SK-N-SH (cell line): Measurements from ENCODE around the gene MPC1. TPM values are rescaled to one million over a fixed set of nuclear protein-coding genes. Genes with fewer than 3 reads are reported as not detected.

Source experiments
- CTCF ChIA-PET: fragments of 300-600, 350-600 bp; formaldehyde crosslinking; extraction: SDS; loops from one replicate; lab custom pipeline; 2021; lab: Yijun Ruan, JAX
- POLR2A ChIA-PET: fragments of 350-600 bp; sonication (Branson Sonifier 250); formaldehyde crosslinking; extraction: SDS; loops from one replicate; lab custom pipeline; 2020; ENCODE audit warnings: antibody characterized with exemption, inconsistent platforms; lab: Yijun Ruan, JAX
- DNase-seq: peaks from one replicate; pipeline ENCODE4 v3.0.0; 2012
- H2AFZ ChIP-seq: fragments of 200-600 bp; sonication (generic); 2 replicates; pipeline ENCODE4 v1.8.1; 2016; ENCODE audit warnings: antibody characterized with exemption, mild to moderate bottlenecking, low read depth
- H3F3A ChIP-seq: fragments of 200-600 bp; sonication (generic); replicated peaks from 2 replicates; pipeline ENCODE3; 2016; ENCODE audit warnings: antibody characterized with exemption, mild to moderate bottlenecking; ENCODE audit not compliant: insufficient read depth
- H3K27ac ChIP-seq, 2 experiments: fragments of 200-500 bp in 1 of 2; fragments of 200-600 bp in 1 of 2; sonication (Bioruptor generic) in 1 of 2; sonication (generic), shearing (Covaris generic) in 1 of 2; 2 replicates each; pipeline versions ENCODE4 v1.5.1 to v1.6.1; 2014 to 2016; ENCODE audit warnings: low read depth in 2 of 2, inconsistent platforms in 1 of 2, low read length in 1 of 2, mild to moderate bottlenecking in 1 of 2, mixed read lengths in 1 of 2
- H3K27me3 ChIP-seq: fragments of 200-600 bp; sonication (generic), shearing (Covaris generic); 2 replicates; pipeline ENCODE4 v1.6.1; 2016; ENCODE audit warnings: mixed run types; ENCODE audit not compliant: insufficient read depth
- H3K36me3 ChIP-seq, 2 experiments: fragments of 200-500 bp in 1 of 2; fragments of 200-600 bp in 1 of 2; sonication (Bioruptor generic) in 1 of 2; sonication (generic) in 1 of 2; replicated peaks in 1 of 2; 2 replicates each; pipeline versions ENCODE3 to v1.5.1; 2014 to 2016; ENCODE audit warnings: low read length in 1 of 2, mild to moderate bottlenecking in 1 of 2; ENCODE audit not compliant: insufficient read depth in 2 of 2, control insufficient read depth in 1 of 2
- H3K4me1 ChIP-seq, 2 experiments: fragments of 200-500 bp in 1 of 2; fragments of 200-600 bp in 1 of 2; sonication (Bioruptor generic) in 1 of 2; sonication (generic), shearing (Covaris generic) in 1 of 2; 2 replicates each; pipeline versions ENCODE4 v1.5.1 to v1.6.1; 2014 to 2016; ENCODE audit warnings: low read depth in 1 of 2, low read length in 1 of 2, mixed run types in 1 of 2; ENCODE audit not compliant: insufficient read depth in 2 of 2, control insufficient read depth in 1 of 2
- H3K4me2 ChIP-seq: fragments of 200-600 bp; sonication (generic), shearing (Covaris generic); 2 replicates; pipeline ENCODE4 v1.6.1; 2017; ENCODE audit warnings: mixed run types
- H3K4me3 ChIP-seq, 2 experiments: fragments of 200-500 bp in 1 of 2; fragments of 200-600 bp in 1 of 2; sonication (Bioruptor generic) in 1 of 2; sonication (generic), shearing (Covaris generic) in 1 of 2; 2 replicates each; pipeline versions ENCODE4 v1.5.1 to v1.8.1; 2014 to 2016; ENCODE audit warnings: low read depth in 2 of 2, inconsistent platforms in 1 of 2, low read length in 1 of 2, mild to moderate bottlenecking in 1 of 2, mixed read lengths in 1 of 2, moderate library complexity in 1 of 2
- H3K79me2 ChIP-seq: fragments of 200-600 bp; sonication (generic); 2 replicates; pipeline ENCODE4 v1.8.1; 2017; ENCODE audit warnings: mild to moderate bottlenecking; ENCODE audit not compliant: insufficient read depth
- H3K9ac ChIP-seq: fragments of 200-600 bp; sonication (generic); 2 replicates; pipeline ENCODE4 v1.6.1; 2017; ENCODE audit warnings: mixed run types
- H3K9me2 ChIP-seq: fragments of 200-600 bp; sonication (generic); 2 replicates; pipeline ENCODE4 v1.6.1; 2017; ENCODE audit warnings: mixed run types
- H3K9me3 ChIP-seq: fragments of 200-600 bp; sonication (generic); 2 replicates; pipeline ENCODE4 v1.6.1; 2017; ENCODE audit warnings: mixed run types, mild to moderate bottlenecking, moderate library complexity
- H4K20me1 ChIP-seq: fragments of 200-600 bp; sonication (generic); 2 replicates; pipeline ENCODE4 v1.6.1; 2017; ENCODE audit warnings: mild to moderate bottlenecking, mixed run types; ENCODE audit not compliant: insufficient read depth
- CHD2 ChIP-seq: fragments of 150-350 bp; IDR thresholded peaks from 2 replicates; pipeline ENCODE4 v1.6.1; 2018; ENCODE audit warnings: low read length; ENCODE audit not compliant: partially characterized antibody
- CTCF ChIP-seq: fragments of 200-600 bp; sonication (generic); IDR thresholded peaks from 2 replicates; pipeline ENCODE4 v1.6.1; 2017; ENCODE audit warnings: antibody characterized with exemption, mild to moderate bottlenecking, moderate library complexity
- EZH2phosphoT487 ChIP-seq: fragments of 200-600 bp; sonication (generic); IDR thresholded peaks from 2 replicates; pipeline ENCODE4 v1.6.1; 2017; ENCODE audit warnings: low read depth, mixed run types, mild to moderate bottlenecking, antibody characterized with exemption, moderate library complexity, borderline replicate concordance
- FOXJ3 ChIP-seq: sonication (generic); formaldehyde crosslinking; IDR thresholded peaks from 2 replicates; pipeline ENCODE4 v1.5.1; 2020; ENCODE audit warnings: mild to moderate bottlenecking, missing genetic modification reagents
- FOXM1 ChIP-seq: IDR thresholded peaks from 2 replicates; pipeline ENCODE4 v1.4.0; 2012; ENCODE audit warnings: low read depth, mild to moderate bottlenecking
- GATA2 ChIP-seq: sonication (generic); formaldehyde crosslinking; IDR thresholded peaks from 2 replicates; pipeline ENCODE4 v1.5.0; 2020; ENCODE audit warnings: mild to moderate bottlenecking, missing genetic modification reagents
- JUND ChIP-seq: IDR thresholded peaks from 2 replicates; pipeline ENCODE4 v1.4.0; 2012
- NFIC ChIP-seq: IDR thresholded peaks from 2 replicates; pipeline ENCODE4 v1.4.0; 2012; ENCODE audit warnings: borderline replicate concordance
- POLR2AphosphoS5 ChIP-seq: IDR thresholded peaks from 2 replicates; pipeline ENCODE4 v1.6.1; 2012; ENCODE audit warnings: low read depth, low read length
- RAD21 ChIP-seq: IDR thresholded peaks from 2 replicates; pipeline ENCODE4 v1.6.1; 2012; ENCODE audit warnings: mild to moderate bottlenecking, low read length
- RCOR1 ChIP-seq: fragments of 150-350 bp; IDR thresholded peaks from 2 replicates; pipeline ENCODE4 v1.6.1; 2017; ENCODE audit warnings: antibody characterized with exemption, low read length
- RFX5 ChIP-seq: IDR thresholded peaks from 2 replicates; pipeline ENCODE4 v1.6.1; 2012; ENCODE audit warnings: mild to moderate bottlenecking, improper control_type of control experiment, low read length
- SIN3A ChIP-seq: IDR thresholded peaks from 2 replicates; pipeline ENCODE4 v1.6.1; 2012; ENCODE audit warnings: low read depth, mild to moderate bottlenecking, low read length, moderate library complexity, borderline replicate concordance
- TAF1 ChIP-seq: IDR thresholded peaks from 2 replicates; pipeline ENCODE4 v1.6.1; 2012; ENCODE audit warnings: low read depth, mild to moderate bottlenecking, low read length, moderate library complexity, borderline replicate concordance
- TCF12 ChIP-seq: IDR thresholded peaks from 2 replicates; pipeline ENCODE4 v1.4.0; 2012
- USF2 ChIP-seq: fragments of 150-350 bp; IDR thresholded peaks from 2 replicates; pipeline ENCODE4 v1.6.1; 2017; ENCODE audit warnings: antibody characterized with exemption, low read length, low read depth, borderline replicate concordance
- YY1 ChIP-seq: IDR thresholded peaks from 2 replicates; pipeline ENCODE4 v1.4.0; 2012; ENCODE audit warnings: low read depth, mild to moderate bottlenecking
- WGBS: methylation state at CpG from one replicate; pipeline ENCODE4 v1.1.6; 2017; ENCODE audit warnings: low lambda C conversion rate; 5-methylcytosine and 5-hydroxymethylcytosine counted together
- polyA plus RNA-seq, 3 experiments: library from polyadenylated mRNA; depleted of rRNA; stranded (reverse); fragments of >200 nt; gene quantifications; 2 replicates each; pipeline ENCODE4 v1.2.3, GENCODE V29; 2012
- TF ChIP-seq, protein P1 (sequence below): IDR thresholded peaks from 2 replicates; pipeline ENCODE4 v1.4.0; 2012; ENCODE audit warnings: low read depth, borderline replicate concordance
- TF ChIP-seq, protein P2 (sequence below): IDR thresholded peaks from 2 replicates; pipeline ENCODE4 v1.4.0; 2012; ENCODE audit warnings: low read depth, borderline replicate concordance

The MPC1 gene
- polyA plus RNA-seq, 1 of the 3 experiments (the other 2 are of a cell fraction), result 13.6 TPM

DNA sequence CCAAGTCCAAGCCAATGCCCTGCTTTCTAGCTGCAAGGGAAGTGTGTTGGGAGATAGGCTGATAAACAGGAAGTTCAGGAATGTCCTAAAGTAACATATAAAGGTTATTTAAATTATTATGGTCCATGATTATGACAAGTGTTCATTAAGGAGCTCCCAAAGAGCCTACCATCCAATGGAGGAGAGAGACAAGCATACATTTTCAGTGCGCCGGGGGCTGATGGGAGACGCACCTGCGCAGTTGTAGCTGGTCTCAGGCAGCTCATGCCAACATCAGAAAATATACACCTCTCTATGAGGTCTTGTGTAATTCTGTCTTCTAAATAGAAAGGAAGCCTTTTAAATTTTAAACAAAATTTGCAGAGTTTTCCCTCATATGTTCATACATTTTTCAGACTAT is 27.8 kb downstream of the MPC1 start:
- WGBS, result 86% methylated on average over 4 of the region's 4 CpGs
- no peaks in the 10 kb centered on the region for H3K9me3 ChIP-seq
- no peaks in the 10 kb centered on the region for H3F3A ChIP-seq
- no peak for DNase-seq
- H4K20me1 ChIP-seq, result no peaks in the 10 kb centered on the region
- no peak overlapping the region for H3K4me3 ChIP-seq
- H2AFZ ChIP-seq, result no peak overlapping the region
- H3K4me2 ChIP-seq, result no peak overlapping the region
- CTCF ChIA-PET, result interaction anchor here (1.1 kb wide), 1 partner anchor 26 kb away, joined by 6 read pairs; no protein-coding TSS in a partner anchor
- H3K9ac ChIP-seq, result no peak overlapping the region
- no peaks in the 10 kb centered on the region; the same call in 1 of the 2 replicates for H3K27me3 ChIP-seq
- no peak for TF ChIP-seq SIN3A
- TF ChIP-seq, protein P1, sequence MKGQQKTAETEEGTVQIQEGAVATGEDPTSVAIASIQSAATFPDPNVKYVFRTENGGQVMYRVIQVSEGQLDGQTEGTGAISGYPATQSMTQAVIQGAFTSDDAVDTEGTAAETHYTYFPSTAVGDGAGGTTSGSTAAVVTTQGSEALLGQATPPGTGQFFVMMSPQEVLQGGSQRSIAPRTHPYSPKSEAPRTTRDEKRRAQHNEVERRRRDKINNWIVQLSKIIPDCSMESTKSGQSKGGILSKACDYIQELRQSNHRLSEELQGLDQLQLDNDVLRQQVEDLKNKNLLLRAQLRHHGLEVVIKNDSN, result no peak
- TF ChIP-seq EZH2phosphoT487, result no peak
- TF ChIP-seq USF2, result no peak
- TF ChIP-seq POLR2AphosphoS5, result no peak
- no peak for TF ChIP-seq CHD2
- no peak for TF ChIP-seq FOXJ3 (CRISPR knock-in tag)
- TF ChIP-seq CTCF, result no peak
- TF ChIP-seq RAD21, result no peak
- TF ChIP-seq RFX5, result no peak
- TF ChIP-seq TCF12, result no peak
- TF ChIP-seq, all 33 proteins: peak for 0
- Histone ChIP-seq H3K9me2 (no peaks in the 10 kb centered on the region), H3K4me1 (no peaks in the 10 kb centered on the region), H3K36me3 (no peaks in the 10 kb centered on the region), H3K79me2 (no peaks in the 10 kb centered on the region), H3K27ac (no peak overlapping the region)
- POLR2A ChIA-PET, result no interaction called here

- Histone ChIP-seq H3K9me2 (no peaks in the 10 kb centered on the region), H3K4me2 (no peak overlapping the region), H3K9me3 (no peaks in the 10 kb centered on the region), H3F3A (no peaks in the 10 kb centered on the region), H3K27ac (no peak overlapping the region), H3K4me1 (no peaks in the 10 kb centered on the region), H3K9ac (no peak overlapping the region), H2AFZ (no peak overlapping the region), H3K4me3 (no peak overlapping the region), H3K36me3 (no peaks in the 10 kb centered on the region), H3K79me2 (no peaks in the 10 kb centered on the region), H3K27me3 (no peaks in the 10 kb centered on the region; the same call in 1 of the 2 replicates), H4K20me1 (no peaks in the 10 kb centered on the region)
- CTCF ChIA-PET, result no interaction called here
- POLR2A ChIA-PET, result no interaction called here
- 33% methylated on average over 4 of the region's 4 CpGs for WGBS
- no peak for DNase-seq
- TF ChIP-seq JUND (no peak), FOXM1 (no peak), EZH2phosphoT487 (no peak), USF2 (no peak), NFIC (no peak), RCOR1 (no peak), POLR2AphosphoS5 (no peak), TAF1 (no peak), GATA2 (CRISPR knock-in tag) (no peak), RAD21 (no peak), RFX5 (no peak), FOXJ3 (CRISPR knock-in tag) (no peak), YY1 (no peak)
- TF ChIP-seq, protein P2, sequence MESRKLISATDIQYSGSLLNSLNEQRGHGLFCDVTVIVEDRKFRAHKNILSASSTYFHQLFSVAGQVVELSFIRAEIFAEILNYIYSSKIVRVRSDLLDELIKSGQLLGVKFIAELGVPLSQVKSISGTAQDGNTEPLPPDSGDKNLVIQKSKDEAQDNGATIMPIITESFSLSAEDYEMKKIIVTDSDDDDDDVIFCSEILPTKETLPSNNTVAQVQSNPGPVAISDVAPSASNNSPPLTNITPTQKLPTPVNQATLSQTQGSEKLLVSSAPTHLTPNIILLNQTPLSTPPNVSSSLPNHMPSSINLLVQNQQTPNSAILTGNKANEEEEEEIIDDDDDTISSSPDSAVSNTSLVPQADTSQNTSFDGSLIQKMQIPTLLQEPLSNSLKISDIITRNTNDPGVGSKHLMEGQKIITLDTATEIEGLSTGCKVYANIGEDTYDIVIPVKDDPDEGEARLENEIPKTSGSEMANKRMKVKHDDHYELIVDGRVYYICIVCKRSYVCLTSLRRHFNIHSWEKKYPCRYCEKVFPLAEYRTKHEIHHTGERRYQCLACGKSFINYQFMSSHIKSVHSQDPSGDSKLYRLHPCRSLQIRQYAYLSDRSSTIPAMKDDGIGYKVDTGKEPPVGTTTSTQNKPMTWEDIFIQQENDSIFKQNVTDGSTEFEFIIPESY, result no peak
These were observed 28.6 kb downstream of the MPC1 start for GRCh38 chr6:166354143-166354542.
